GM19395 (cell line): ENCODE measurements around the gene SASH1.
A peak's percentile ranks its signal among the peaks of the same experiment; 100 is the strongest.

Source experiments
- ATAC-seq: cut with Tn5 transposase; IDR thresholded peaks from one replicate; pipeline ENCODE4 v1.9.1; 2021; ENCODE audit warnings: mild to moderate bottlenecking, moderate library complexity; ENCODE audit not compliant: unreplicated experiment

The SASH1 gene

GRCh38 chr6:148538261-148539190 is 195.9 kb downstream of the SASH1 start:
- ATAC-seq: no peak

- no peak for ATAC-seq
Measured at GRCh38 chr6:148543540-148543939, 200.9 kb downstream of the SASH1 start.

GRCh38 chr6:148544421-148544820 is 201.8 kb downstream of the SASH1 start:
- no peak for ATAC-seq

- ATAC-seq: no peak
Measured at GRCh38 chr6:148545901-148546300, 203.3 kb downstream of the SASH1 start.

- ATAC-seq: no peak
Measured at GRCh38 chr6:148547110-148547509, 204.5 kb downstream of the SASH1 start.

GRCh38 chr6:148548065-148548748 is 205.6 kb downstream of the SASH1 start:
- ATAC-seq: no peak

- ATAC-seq: no peak
Measured at GRCh38 chr6:148548749-148549140, 206.1 kb downstream of the SASH1 start.

GRCh38 chr6:148550569-148550968 is 207.9 kb downstream of the SASH1 start:
- ATAC-seq: no peak

GRCh38 chr6:148551226-148551625 is 208.6 kb downstream of the SASH1 start:
- ATAC-seq: no peak

GRCh38 chr6:148556410-148556809 is 213.8 kb downstream of the SASH1 start:
- no peak for ATAC-seq

GRCh38 chr6:148557796-148558321 is 215.2 kb downstream of the SASH1 start:
- no peak for ATAC-seq

- ATAC-seq: no peak
Measured at GRCh38 chr6:148559848-148560433, 217.3 kb downstream of the SASH1 start.

GRCh38 chr6:148561629-148562028 is 219.0 kb downstream of the SASH1 start:
- ATAC-seq: no peak

GRCh38 chr6:148563066-148563465 is 220.4 kb downstream of the SASH1 start:
- ATAC-seq: no peak

- ATAC-seq: no peak
Measured at GRCh38 chr6:148564494-148565035, 221.9 kb downstream of the SASH1 start.

GRCh38 chr6:148565321-148565926 is 222.8 kb downstream of the SASH1 start:
- no peak for ATAC-seq

GRCh38 chr6:148565930-148566663 is 223.5 kb downstream of the SASH1 start:
- ATAC-seq: peak; percentile 69

- peak; percentile 63 for ATAC-seq
Measured at GRCh38 chr6:148566664-148567350, 224.2 kb downstream of the SASH1 start.

GRCh38 chr6:148570456-148570855 is 227.8 kb downstream of the SASH1 start:
- no peak for ATAC-seq
